Trophoblast cell (in vitro differentiated cells and primary cell): ENCODE measurements around the gene CNR2.

Experiments
- DNase-seq, 2 donors: peaks; one replicate each; pipeline ENCODE4 v3.0.0-alpha.2; 2016
- H2AFZ ChIP-seq: 2 replicates; pipeline ENCODE4 v1.6.1; 2013; ENCODE audit warnings: low read length, moderate library complexity, mild to moderate bottlenecking; ENCODE audit not compliant: insufficient read depth, poor library complexity
- H2AK5ac ChIP-seq: 2 replicates; pipeline ENCODE4 v1.6.1; 2013; ENCODE audit warnings: mild to moderate bottlenecking, low read length
- H2BK120ac ChIP-seq: 2 replicates; pipeline ENCODE4 v1.6.1; 2013; ENCODE audit warnings: low read length, mild to moderate bottlenecking, moderate library complexity; ENCODE audit not compliant: insufficient read depth, poor library complexity
- H2BK12ac ChIP-seq: 2 replicates; pipeline ENCODE4 v1.6.1; 2013; ENCODE audit warnings: mild to moderate bottlenecking, low read length, moderate library complexity
- H2BK5ac ChIP-seq: 2 replicates; pipeline ENCODE4 v1.6.1; 2013; ENCODE audit warnings: low read length, low read depth, moderate library complexity, mild to moderate bottlenecking; ENCODE audit not compliant: poor library complexity
- H3K14ac ChIP-seq: 2 replicates; pipeline ENCODE4 v1.6.1; 2013; ENCODE audit warnings: mild to moderate bottlenecking, low read length
- H3K18ac ChIP-seq: 2 replicates; pipeline ENCODE4 v1.6.1; 2013; ENCODE audit warnings: mild to moderate bottlenecking, low read length
- H3K23ac ChIP-seq: 2 replicates; pipeline ENCODE4 v1.6.1; 2013; ENCODE audit warnings: low read length
- H3K27ac ChIP-seq: 2 replicates; pipeline ENCODE4 v1.5.1; 2013; ENCODE audit warnings: low read depth, mild to moderate bottlenecking, inconsistent platforms, low read length, moderate library complexity
- H3K27me3 ChIP-seq: 2 replicates; pipeline ENCODE4 v1.6.1; 2013; ENCODE audit warnings: inconsistent platforms, mild to moderate bottlenecking, low read length, moderate library complexity; ENCODE audit not compliant: insufficient read depth
- H3K36me3 ChIP-seq, 2 experiments: 1 replicate in 1 of 2; 2 replicates in 1 of 2; pipeline ENCODE4 v1.6.1; 2013; ENCODE audit warnings: low read length in 2 of 2, mild to moderate bottlenecking in 2 of 2, moderate library complexity in 1 of 2; ENCODE audit not compliant: insufficient read depth in 2 of 2, control insufficient read depth in 1 of 2
- H3K4ac ChIP-seq: 2 replicates; pipeline ENCODE4 v1.6.1; 2013; ENCODE audit warnings: low read depth, mild to moderate bottlenecking, low read length, moderate library complexity
- H3K4me1 ChIP-seq, 2 experiments: 1 replicate in 1 of 2; 2 replicates in 1 of 2; pipeline ENCODE4 v1.6.1; 2013; ENCODE audit warnings: low read length in 2 of 2, mild to moderate bottlenecking in 2 of 2, moderate library complexity in 1 of 2; ENCODE audit not compliant: insufficient read depth in 2 of 2, control insufficient read depth in 1 of 2
- H3K4me2 ChIP-seq: 2 replicates; pipeline ENCODE4 v1.6.1; 2013; ENCODE audit warnings: inconsistent platforms, mild to moderate bottlenecking, low read length, moderate library complexity
- H3K4me3 ChIP-seq: 2 replicates; pipeline ENCODE4 v1.5.1; 2013; ENCODE audit warnings: mild to moderate bottlenecking, low read depth, low read length, inconsistent platforms
- H3K79me1 ChIP-seq: one replicate; pipeline ENCODE4 v1.6.1; 2013; ENCODE audit warnings: low read length
- H3K79me2 ChIP-seq: 2 replicates; pipeline ENCODE4 v1.6.1; 2013; ENCODE audit warnings: low read length, mild to moderate bottlenecking; ENCODE audit not compliant: control insufficient read depth, insufficient read depth, poor library complexity
- H3K9ac ChIP-seq: 2 replicates; pipeline ENCODE4 v1.6.1; 2013; ENCODE audit warnings: mild to moderate bottlenecking, low read length
- H3K9me3 ChIP-seq: 2 replicates; pipeline ENCODE4 v1.6.1; 2013; ENCODE audit warnings: low read depth, mild to moderate bottlenecking, control low read depth, inconsistent platforms, low read length; ENCODE audit not compliant: insufficient read depth
- H4K12ac ChIP-seq: 2 replicates; pipeline ENCODE4 v1.6.1; 2013; ENCODE audit warnings: low read depth, mild to moderate bottlenecking, low read length, moderate library complexity
- H4K8ac ChIP-seq: 2 replicates; pipeline ENCODE4 v1.6.1; 2013; ENCODE audit warnings: low read depth, mild to moderate bottlenecking, low read length, moderate library complexity
- H4K91ac ChIP-seq: one replicate; pipeline ENCODE4 v1.6.1; 2013; ENCODE audit warnings: low read depth, mild to moderate bottlenecking, low read length, moderate library complexity
- whole genome bisulfite sequencing: extraction: QIAGEN DNeasy Blood & Tissue Kit; methylation state at CpG from one replicate; pipeline ENCODE4 v1.1.7; 2013; ENCODE audit warnings: missing lambda C conversion rate; ENCODE audit not compliant: insufficient read length, insufficient coverage; ENCODE audit errors: extremely low coverage; 5-methylcytosine and 5-hydroxymethylcytosine counted together

Gene CNR2

DNA sequence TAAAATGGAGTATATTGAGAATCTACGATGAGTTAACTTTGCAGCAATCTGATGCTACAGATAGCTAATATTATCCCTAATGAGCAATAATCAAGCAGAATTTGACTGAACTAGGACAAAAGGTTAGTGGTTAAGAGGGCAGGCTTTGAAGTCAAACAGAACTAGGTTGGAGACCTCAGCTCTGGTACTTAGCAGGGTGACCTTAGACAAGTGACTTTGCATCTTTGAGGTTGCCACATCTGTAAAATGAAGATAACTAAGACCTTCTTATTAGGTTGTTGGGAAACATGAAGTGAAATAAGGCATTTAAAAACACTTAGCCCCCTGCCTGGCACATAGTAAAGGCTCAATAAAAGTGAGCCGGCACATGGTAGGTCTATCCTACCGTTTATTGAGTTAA lies 40.7 kb downstream of the CNR2 start:
- Histone ChIP-seq H3K9ac (no peak overlapping the region), H3K79me2 (no peaks in the 10 kb centered on the region), H3K23ac (no peak overlapping the region), H3K4me1 (peaks cover 0 to 6% of the 10 kb centered on the region in 2 experiments), H3K18ac (no peak overlapping the region), H3K4ac (no peak overlapping the region), H3K27me3 (peaks cover 4% of the 10 kb centered on the region), H3K9me3 (no peaks in the 10 kb centered on the region), H4K91ac (no peak overlapping the region), H3K4me3 (no peak overlapping the region), H2AK5ac (no peak overlapping the region), H4K8ac (no peak overlapping the region), H3K27ac (no peak overlapping the region), H2BK120ac (no peak overlapping the region), H3K36me3 (no peaks in the 10 kb centered on the region), H3K14ac (no peak overlapping the region), H2BK12ac (no peak overlapping the region), H3K4me2 (no peak overlapping the region), H4K12ac (no peak overlapping the region), H2BK5ac (no peak overlapping the region), H3K79me1 (peaks cover 4% of the 10 kb centered on the region), H2AFZ (no peak overlapping the region)
- WGBS, result no CpG with 5 or more reads among the region's 3 CpGs
- DNase-seq, result no peak

DNA sequence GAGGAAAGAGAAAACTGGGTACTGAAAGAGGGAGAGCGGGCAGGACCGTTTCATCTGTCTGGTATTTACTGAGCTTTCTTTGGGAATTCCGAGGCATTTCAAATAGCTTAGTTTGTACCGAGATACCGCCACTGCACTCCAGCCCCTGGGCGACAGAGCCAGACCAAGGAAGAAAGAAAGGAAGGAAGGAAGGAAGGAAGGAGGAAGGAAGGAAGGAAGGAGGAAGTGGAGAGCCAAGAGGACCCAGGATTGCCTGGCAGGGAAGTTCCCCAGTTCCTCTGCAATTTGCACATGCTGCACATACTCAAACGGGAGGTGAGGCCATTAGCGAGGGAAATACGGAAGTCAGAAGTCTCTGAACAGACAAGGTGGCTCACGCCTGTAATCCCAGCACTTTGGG lies 44.1 kb downstream of the CNR2 start:
- Histone ChIP-seq H3K18ac (no peak overlapping the region), H3K14ac (no peak overlapping the region), H3K4me3 (no peak overlapping the region), H4K12ac (no peak overlapping the region), H3K9me3 (no peaks in the 10 kb centered on the region), H2AK5ac (no peak overlapping the region), H3K27ac (no peak overlapping the region), H2AFZ (no peak overlapping the region), H2BK120ac (no peak overlapping the region), H3K4ac (no peak overlapping the region), H3K9ac (no peak overlapping the region), H3K4me2 (no peak overlapping the region), H3K79me1 (peaks cover 4% of the 10 kb centered on the region), H4K91ac (no peak overlapping the region), H2BK12ac (no peak overlapping the region), H4K8ac (no peak overlapping the region), H2BK5ac (no peak overlapping the region), H3K4me1 (peaks cover 2 to 6% of the 10 kb centered on the region in 2 experiments), H3K23ac (no peak overlapping the region), H3K27me3 (peaks cover 6% of the 10 kb centered on the region), H3K79me2 (no peaks in the 10 kb centered on the region), H3K36me3 (no peaks in the 10 kb centered on the region)
- DNase-seq, result peak; percentile 5 to 61
- WGBS, result no CpG with 5 or more reads among the region's 10 CpGs

DNA sequence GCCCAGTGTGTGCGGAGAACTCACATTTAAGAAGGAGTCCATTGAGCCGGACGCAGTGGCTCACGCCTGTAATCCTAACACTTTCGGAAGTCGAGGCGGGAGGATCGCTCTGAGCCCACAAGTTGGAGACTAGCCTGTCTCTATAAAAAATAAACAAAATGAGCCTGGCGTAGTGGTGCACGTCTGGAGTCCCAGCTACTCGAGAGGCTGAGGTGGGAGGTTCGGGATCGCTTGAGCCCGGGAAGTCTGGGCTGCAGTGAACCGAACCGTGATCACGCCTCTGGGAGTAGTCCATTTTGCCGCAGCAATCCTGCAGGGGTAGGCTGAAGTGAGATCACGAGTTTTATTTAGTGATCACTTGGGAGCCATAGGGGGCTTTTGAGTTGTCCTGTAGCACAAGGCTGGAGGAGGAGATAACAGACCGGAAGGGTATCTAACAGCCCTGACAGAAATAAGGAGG lies 44.6 kb downstream of the CNR2 start:
- Histone ChIP-seq H3K36me3 (no peaks in the 10 kb centered on the region), H3K4me3 (no peak overlapping the region), H3K9ac (no peak overlapping the region), H3K14ac (no peak overlapping the region), H4K12ac (no peak overlapping the region), H2BK5ac (no peak overlapping the region), H3K27me3 (peaks cover 6% of the 10 kb centered on the region), H2BK120ac (no peak overlapping the region), H3K79me1 (peaks cover 4% of the 10 kb centered on the region), H3K79me2 (no peaks in the 10 kb centered on the region), H3K4me2 (peak overlapping the region; percentile 38), H3K4ac (no peak overlapping the region), H3K4me1 (peaks cover 2 to 6% of the 10 kb centered on the region in 2 experiments), H3K27ac (no peak overlapping the region), H2AK5ac (no peak overlapping the region), H3K23ac (no peak overlapping the region), H2BK12ac (no peak overlapping the region), H4K91ac (no peak overlapping the region), H3K18ac (no peak overlapping the region), H2AFZ (no peak overlapping the region), H3K9me3 (no peaks in the 10 kb centered on the region), H4K8ac (no peak overlapping the region)
- peak in 1 of 2 donors; percentile 19 for DNase-seq
- no CpG with 5 or more reads among the region's 20 CpGs for WGBS

DNA sequence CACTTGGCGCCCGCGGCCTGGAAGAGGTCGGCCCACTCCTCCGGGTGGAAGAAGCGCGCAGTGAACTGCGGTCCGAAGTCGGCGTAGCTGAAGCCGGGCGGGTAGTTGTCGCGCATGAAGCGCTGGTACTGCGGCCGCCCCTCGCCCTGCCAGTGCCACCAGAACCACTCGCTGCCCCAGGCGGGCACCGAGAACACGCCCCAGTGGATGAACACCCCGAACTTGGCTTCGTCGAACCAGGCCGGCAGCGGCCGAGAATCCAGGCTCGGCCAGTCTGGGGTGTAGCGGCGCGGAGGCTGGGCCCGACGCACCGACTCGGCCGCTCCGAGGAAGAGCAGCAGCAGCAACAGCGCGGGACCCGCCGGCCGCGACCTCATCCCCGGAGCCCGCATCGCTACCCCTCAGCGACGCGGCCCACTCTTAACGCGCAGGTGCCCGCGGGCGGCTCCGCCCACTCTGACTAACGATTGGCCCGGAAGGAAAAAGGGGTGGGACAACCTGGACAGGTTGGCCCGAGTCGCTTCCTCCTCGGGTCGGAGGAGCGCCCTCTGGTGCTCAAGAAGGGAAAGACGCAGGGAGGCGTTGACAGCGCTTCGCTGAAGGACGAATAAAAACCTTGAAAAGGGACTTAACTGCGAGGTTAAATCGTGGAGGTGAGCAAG lies 45.1 kb downstream of the CNR2 start, which contains the start of gene FUCA1:
FUCA1 (minus strand) TSS at position 396 of the 662 bp plus-strand sequence; CDS start at position 392, 4 bp downstream.
- Histone ChIP-seq H2BK5ac (no peak within 1 kb of the TSS), H3K4me3 (peak within 1 kb of the TSS; percentile 86), H2BK120ac (no peak within 1 kb of the TSS), H3K27me3 (peaks cover 6% of the 10 kb centered on the region), H2AK5ac (no peak within 1 kb of the TSS), H3K18ac (no peak within 1 kb of the TSS), H3K79me2 (no peaks in the 10 kb centered on the region), H3K14ac (peak within 1 kb of the TSS; percentile 20), H2BK12ac (no peak within 1 kb of the TSS), H4K91ac (no peak within 1 kb of the TSS), H3K23ac (no peak within 1 kb of the TSS), H3K36me3 (no peaks in the 10 kb centered on the region), H4K12ac (no peak within 1 kb of the TSS), H2AFZ (peak within 1 kb of the TSS; percentile 83), H4K8ac (peak within 1 kb of the TSS; percentile 71), H3K9ac (no peak within 1 kb of the TSS), H3K4me2 (peak within 1 kb of the TSS; percentile 95), H3K9me3 (no peaks in the 10 kb centered on the region), H3K79me1 (peaks cover 4% of the 10 kb centered on the region), H3K4me1 (peaks cover 2 to 6% of the 10 kb centered on the region in 2 experiments), H3K27ac (no peak within 1 kb of the TSS), H3K4ac (no peak within 1 kb of the TSS)
- WGBS, result no CpG with 5 or more reads among the region's 71 CpGs
- peak; percentile 95 to 100 for DNase-seq
